HPDE6-E6E7 (cell line): ENCODE data around the gene TMBIM4.
"Not testable (repeated sequence)": the region's sequence is repeated elsewhere in the genome, so short reads cannot be mapped to it uniquely, and the experiment has no call there.

Experiments used
- DNase-seq: peaks from one replicate; pipeline ENCODE4 v3.0.0; 2011; ENCODE audit warnings: missing footprints; ENCODE audit errors: extremely low spot score

Gene TMBIM4, protein sequence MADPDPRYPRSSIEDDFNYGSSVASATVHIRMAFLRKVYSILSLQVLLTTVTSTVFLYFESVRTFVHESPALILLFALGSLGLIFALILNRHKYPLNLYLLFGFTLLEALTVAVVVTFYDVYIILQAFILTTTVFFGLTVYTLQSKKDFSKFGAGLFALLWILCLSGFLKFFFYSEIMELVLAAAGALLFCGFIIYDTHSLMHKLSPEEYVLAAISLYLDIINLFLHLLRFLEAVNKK

GRCh38 chr12:66169221-66170170, at the start of gene TMBIM4:
Gene TMBIM4 (minus strand): TSS chr12:66169996. CDS start chr12:66169951, 45 bp downstream.
- peak; percentile 79 for DNase-seq

GRCh38 chr12:66217342-66217917, 47.6 kb upstream of the TMBIM4 start:
- DNase-seq = no peak

- not testable (repeated sequence) for DNase-seq
Observed at GRCh38 chr12:66213011-66213410, 43.2 kb upstream of the TMBIM4 start.

DNA sequence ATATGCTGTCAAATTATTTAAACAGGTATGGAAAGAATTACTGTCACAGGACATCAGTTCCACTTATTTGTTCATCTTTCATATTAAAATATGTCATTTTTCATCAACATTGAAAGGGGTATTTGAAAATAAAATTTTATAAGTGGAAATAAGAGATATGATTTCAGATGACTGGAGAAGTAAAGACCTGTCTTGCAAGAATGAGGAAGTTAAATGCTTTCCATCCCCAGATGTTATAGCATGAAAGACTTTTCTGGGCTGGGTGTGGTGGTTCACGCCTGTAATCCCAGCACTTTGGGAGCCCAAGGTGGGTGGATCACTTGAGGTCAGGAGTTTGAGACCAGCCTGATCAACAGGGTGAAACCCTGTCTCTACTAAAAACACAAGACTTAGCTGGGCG, 41.8 kb upstream of the TMBIM4 start:
- DNase-seq = not testable (repeated sequence)

DNA sequence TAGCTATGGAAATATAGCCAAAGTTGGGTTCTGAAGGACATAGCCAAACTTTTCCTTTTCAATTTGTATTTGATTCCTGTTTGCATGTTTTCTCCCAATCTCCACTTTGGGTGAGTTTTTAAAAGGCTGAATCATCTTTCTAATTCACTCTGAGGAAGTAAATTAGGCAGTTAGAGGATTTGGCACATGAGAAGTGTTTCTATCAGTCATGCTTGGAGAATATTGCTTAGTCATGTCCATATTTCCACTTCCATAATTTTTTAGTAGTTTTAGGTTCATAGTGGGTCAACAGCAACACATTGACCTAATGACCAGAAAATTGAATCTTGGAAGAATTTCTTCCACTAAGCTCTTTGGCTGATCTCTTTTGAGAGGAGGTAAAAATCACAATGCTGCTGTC, 41.0 kb upstream of the TMBIM4 start:
- DNase-seq = no peak

DNA sequence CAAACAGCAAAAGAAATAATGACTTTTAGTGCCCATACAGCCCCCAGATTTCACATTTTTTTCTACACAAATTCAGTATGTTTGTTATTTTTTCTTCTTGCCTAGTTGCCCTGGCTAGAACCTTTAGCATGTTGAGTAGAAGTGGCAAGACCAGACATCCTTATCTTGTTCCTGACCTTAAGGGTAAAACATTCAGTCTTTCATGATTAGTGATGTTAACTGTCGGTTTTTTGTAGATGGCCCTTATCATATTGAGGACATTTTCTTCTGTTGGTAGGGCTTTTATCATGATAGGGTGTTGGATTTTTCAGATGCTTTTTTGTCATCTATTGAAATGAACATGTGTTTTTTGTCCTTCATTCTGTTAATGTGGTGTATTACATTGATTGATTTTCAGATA, 36.3 kb upstream of the TMBIM4 start:
- no peak for DNase-seq

DNA sequence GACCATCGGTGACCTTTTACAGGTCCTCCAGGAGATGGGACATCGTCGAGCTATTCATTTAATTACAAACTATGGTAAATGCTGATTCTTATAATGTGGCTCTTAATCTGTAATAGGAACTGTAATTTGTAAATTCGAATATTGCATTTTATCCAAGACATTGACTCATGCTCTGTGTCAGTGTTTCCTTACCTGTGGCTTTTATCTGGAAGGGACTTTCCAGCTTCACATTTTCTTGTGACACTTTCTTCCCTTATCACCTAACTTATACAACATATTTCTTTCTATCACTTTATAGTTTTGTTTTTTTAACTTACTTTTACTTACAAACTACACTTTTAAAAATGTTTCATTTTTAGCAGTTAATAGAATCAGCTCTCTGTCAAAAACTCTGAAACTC, 34.0 kb upstream of the TMBIM4 start:
- no peak for DNase-seq

DNA sequence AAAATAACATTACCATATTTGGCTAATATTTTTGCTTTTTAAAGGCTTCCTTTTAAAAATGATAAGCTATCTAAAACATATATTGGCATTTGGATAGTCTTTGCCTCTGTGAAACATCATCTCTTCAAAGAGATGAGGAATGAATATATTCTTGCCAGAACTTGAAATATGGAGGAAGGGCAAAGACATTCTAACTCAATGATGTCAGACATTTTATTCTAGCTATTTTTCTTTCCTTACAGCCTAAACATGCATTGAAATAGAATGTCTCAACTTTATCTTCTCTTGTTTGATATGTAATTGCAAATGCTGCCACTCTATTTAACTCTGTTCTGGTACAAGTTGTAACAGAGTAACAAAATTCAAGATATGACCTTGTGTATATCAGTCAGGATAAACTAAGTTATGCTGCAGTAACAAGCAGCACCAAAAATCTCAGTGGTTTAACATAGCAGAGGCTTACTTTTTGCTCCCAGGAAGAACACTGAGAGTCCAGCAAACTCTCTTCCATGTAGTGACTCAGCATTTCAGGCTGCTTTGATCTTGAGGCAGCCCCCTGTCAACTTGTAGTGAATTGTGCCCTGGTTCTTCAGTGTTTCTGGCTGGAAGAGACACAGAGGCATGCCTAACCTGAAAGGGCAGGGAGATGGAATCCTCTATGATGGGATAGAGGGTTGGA, 30.2 kb upstream of the TMBIM4 start:
- no peak for DNase-seq

GRCh38 chr12:66199141-66199540, 29.3 kb upstream of the TMBIM4 start:
- DNase-seq = no peak

- no peak for DNase-seq
Observed at GRCh38 chr12:66197495-66197921, 27.7 kb upstream of the TMBIM4 start.

DNA sequence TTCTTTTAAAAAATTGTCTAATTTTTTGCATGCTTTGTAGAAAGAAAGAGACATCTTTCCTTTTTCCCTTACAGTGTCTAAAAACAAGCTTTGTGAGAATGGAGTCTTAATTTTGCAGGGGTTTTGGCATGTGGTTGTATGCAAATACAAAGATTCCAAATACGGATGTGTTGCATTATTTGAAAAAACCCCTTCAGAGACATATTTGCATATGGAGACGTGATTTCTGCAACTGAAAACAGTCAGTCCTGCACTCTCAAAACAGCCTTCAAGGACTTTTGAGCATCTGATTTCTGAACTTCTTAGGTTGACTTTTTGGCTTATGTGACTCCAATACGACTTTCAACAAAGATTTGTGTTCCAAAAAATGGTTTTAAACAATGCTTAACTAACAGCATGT, 27.0 kb upstream of the TMBIM4 start:
- no peak for DNase-seq

GRCh38 chr12:66195242-66195641, 25.4 kb upstream of the TMBIM4 start:
- DNase-seq = no peak

DNA sequence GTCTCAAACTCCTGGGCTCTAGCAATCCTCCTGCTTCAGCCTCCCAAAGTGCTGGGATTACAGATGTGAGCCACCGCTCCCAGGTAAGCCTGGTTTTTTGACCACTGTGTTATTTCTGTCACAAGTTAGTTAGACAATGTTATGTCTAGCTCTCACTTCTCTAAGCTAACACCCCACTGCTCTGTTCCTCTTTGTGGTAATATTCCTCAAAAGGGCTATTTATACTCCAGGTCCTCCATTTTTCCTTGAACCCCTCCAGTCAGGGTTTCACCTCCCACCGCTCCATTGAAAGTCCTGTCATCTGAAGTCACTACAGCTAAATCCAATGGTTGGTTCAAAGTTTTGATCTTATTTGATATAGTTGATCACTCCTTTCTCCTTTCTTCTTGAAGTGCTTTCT, 24.3 kb upstream of the TMBIM4 start:
- DNase-seq = no peak

GRCh38 chr12:66191547-66192126, 21.8 kb upstream of the TMBIM4 start:
- no peak for DNase-seq

- peak; percentile 25 for DNase-seq
Observed at GRCh38 chr12:66190519-66191370, 20.9 kb upstream of the TMBIM4 start.

DNA sequence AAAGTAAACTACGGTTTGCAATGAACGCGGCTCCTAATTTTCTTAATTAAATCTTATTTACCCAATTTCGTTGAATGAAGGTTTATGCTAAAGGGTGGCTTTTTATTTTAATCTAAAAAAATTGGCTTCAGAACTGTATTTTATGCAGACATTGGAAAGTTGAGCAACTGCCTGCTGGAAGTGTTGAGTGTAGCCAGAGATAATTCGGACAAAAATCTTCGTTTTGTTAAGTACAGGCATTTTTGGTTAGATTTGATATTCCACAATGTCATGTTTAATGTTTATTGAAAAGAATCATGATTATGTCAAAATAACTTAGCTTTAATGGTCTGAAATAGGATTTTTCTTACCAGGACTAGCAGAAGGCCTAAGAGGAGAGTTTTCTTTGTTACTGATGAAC, 20.1 kb upstream of the TMBIM4 start:
- DNase-seq = no peak

GRCh38 chr12:66189486-66189843, 19.7 kb upstream of the TMBIM4 start:
- DNase-seq = no peak

- peak; percentile 17 for DNase-seq
Observed at GRCh38 chr12:66188584-66189485, 19.0 kb upstream of the TMBIM4 start, which contains the start of gene IRAK3. Gene IRAK3 (plus strand): TSS chr12:66189214. CDS start chr12:66189300, 86 bp downstream.

DNA sequence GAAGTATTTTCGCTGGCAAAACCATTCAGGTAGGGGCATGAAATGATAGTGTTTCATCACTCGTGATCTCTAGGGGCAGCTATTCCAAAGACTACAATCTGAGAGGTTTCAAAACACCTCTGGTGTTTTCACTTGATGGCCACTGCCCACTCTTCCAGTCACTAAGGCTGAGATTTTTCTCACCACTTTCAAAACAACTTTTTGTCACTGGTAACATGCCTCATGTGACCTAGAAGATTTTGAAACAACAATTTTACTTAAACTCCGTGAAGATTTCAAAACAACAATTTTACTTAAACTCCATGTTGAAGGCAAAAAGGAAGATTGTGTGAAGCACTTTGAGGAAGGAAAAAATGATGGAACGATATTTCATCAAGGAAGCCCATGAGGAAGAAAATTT, 18.0 kb upstream of the TMBIM4 start:
- no peak for DNase-seq

DNA sequence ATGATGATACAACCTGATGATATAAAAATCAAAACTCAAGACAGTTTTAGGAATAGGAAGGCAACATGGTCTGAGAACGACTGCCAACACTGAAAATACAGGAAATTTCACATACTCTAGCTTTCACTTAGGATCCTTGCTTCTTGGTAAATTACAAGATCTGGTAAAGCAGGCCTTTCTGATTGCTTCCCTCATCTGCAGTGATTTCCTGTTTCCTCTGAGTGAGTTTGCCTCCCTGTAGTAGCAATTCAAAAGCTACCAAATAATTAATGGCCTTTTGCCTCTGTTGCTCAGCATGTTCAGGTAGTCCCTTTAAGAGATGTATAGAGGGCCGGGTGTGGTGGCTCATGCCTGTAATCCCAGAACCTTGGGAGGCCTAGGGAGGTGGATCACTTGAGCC, 17.2 kb upstream of the TMBIM4 start:
- no peak for DNase-seq
